ENCODE measurements around the gene WIPF1. TPM values are rescaled to one million over a fixed set of nuclear protein-coding genes. Genes with fewer than 3 reads are reported as not detected.

The WIPF1 gene
- total RNA-seq, 1 experiment from 2014 or later: 6.4 TPM

- TF ChIP-seq CREB1 (CRISPR knock-in tag; IDR thresholded peaks at IDR 0.05): no peak
- TF ChIP-seq ZNF512 (CRISPR knock-in tag; IDR thresholded peaks at IDR 0.05; ENCODE audit: borderline replicate concordance): no peak
- TF ChIP-seq TCF7 (CRISPR knock-in tag; IDR thresholded peaks at IDR 0.05; ENCODE audit: low read depth): no peak
- no peak for TF ChIP-seq NR2C2 (CRISPR knock-in tag; IDR thresholded peaks at IDR 0.05)
- TF ChIP-seq, protein P1, sequence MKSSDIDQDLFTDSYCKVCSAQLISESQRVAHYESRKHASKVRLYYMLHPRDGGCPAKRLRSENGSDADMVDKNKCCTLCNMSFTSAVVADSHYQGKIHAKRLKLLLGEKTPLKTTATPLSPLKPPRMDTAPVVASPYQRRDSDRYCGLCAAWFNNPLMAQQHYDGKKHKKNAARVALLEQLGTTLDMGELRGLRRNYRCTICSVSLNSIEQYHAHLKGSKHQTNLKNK (CRISPR knock-in tag; IDR thresholded peaks at IDR 0.05): no peak
- no peak for TF ChIP-seq NFE2L1 (CRISPR knock-in tag; IDR thresholded peaks at IDR 0.05)
- TF ChIP-seq, protein P2, sequence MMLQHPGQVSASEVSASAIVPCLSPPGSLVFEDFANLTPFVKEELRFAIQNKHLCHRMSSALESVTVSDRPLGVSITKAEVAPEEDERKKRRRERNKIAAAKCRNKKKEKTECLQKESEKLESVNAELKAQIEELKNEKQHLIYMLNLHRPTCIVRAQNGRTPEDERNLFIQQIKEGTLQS (CRISPR knock-in tag; conservative IDR thresholded peaks at IDR 0.05): no peak
Measured at GRCh38 chr2:174544156-174544555, 53.4 kb downstream of the WIPF1 start.

GRCh38 chr2:174540893-174541292 lies 56.7 kb downstream of the WIPF1 start:
- no peaks in the 10 kb centered on the region for H3K36me3 Mint-ChIP-seq
- H3K4me3 Mint-ChIP-seq: no peak overlapping the region
- ATAC-seq: no peak
- CTCF ChIA-PET: no interaction called here
- TF ChIP-seq SMAD4 (CRISPR knock-in tag; IDR thresholded peaks at IDR 0.05) (no peak), MXD4 (CRISPR knock-in tag; IDR thresholded peaks at IDR 0.05; ENCODE audit: borderline replicate concordance) (no peak), JAZF1 (CRISPR knock-in tag; IDR thresholded peaks at IDR 0.05) (no peak), GTF2I (CRISPR knock-in tag; conservative IDR thresholded peaks at IDR 0.05) (no peak), FOXJ3 (CRISPR knock-in tag; IDR thresholded peaks at IDR 0.05; ENCODE audit: borderline replicate concordance) (no peak), IRF2 (CRISPR knock-in tag; IDR thresholded peaks at IDR 0.05; ENCODE audit: borderline replicate concordance, low read depth) (no peak), ZNF317 (CRISPR knock-in tag; IDR thresholded peaks at IDR 0.05; ENCODE audit: borderline replicate concordance, low read depth) (no peak), NFATC4 (CRISPR knock-in tag; IDR thresholded peaks at IDR 0.05) (no peak), USF2 (CRISPR knock-in tag; IDR thresholded peaks at IDR 0.05) (no peak), SMAD3 (CRISPR knock-in tag; IDR thresholded peaks at IDR 0.05; ENCODE audit: borderline replicate concordance) (no peak), CBFB (CRISPR knock-in tag; IDR thresholded peaks at IDR 0.05; ENCODE audit: low read depth) (no peak), AR (CRISPR knock-in tag; IDR thresholded peaks at IDR 0.05) (no peak)
- TF ChIP-seq, protein P3, sequence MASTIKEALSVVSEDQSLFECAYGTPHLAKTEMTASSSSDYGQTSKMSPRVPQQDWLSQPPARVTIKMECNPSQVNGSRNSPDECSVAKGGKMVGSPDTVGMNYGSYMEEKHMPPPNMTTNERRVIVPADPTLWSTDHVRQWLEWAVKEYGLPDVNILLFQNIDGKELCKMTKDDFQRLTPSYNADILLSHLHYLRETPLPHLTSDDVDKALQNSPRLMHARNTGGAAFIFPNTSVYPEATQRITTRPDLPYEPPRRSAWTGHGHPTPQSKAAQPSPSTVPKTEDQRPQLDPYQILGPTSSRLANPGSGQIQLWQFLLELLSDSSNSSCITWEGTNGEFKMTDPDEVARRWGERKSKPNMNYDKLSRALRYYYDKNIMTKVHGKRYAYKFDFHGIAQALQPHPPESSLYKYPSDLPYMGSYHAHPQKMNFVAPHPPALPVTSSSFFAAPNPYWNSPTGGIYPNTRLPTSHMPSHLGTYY (CRISPR knock-in tag; IDR thresholded peaks at IDR 0.05): no peak
- TF ChIP-seq, protein P4, sequence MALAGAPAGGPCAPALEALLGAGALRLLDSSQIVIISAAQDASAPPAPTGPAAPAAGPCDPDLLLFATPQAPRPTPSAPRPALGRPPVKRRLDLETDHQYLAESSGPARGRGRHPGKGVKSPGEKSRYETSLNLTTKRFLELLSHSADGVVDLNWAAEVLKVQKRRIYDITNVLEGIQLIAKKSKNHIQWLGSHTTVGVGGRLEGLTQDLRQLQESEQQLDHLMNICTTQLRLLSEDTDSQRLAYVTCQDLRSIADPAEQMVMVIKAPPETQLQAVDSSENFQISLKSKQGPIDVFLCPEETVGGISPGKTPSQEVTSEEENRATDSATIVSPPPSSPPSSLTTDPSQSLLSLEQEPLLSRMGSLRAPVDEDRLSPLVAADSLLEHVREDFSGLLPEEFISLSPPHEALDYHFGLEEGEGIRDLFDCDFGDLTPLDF (CRISPR knock-in tag; IDR thresholded peaks at IDR 0.05): no peak
- DNase-seq (ENCODE audit: low spot score): no peak
- no peaks in the 10 kb centered on the region for H3K4me1 Mint-ChIP-seq
- no peak overlapping the region for H3K27ac Mint-ChIP-seq
- H3K9me3 Mint-ChIP-seq: peaks cover 4% of the 10 kb centered on the region; the same call in 1 of the 2 replicates
- POLR2A ChIA-PET: no interaction called here
- no peaks in the 10 kb centered on the region; the same call in 1 of the 2 replicates for H3K27me3 Mint-ChIP-seq (ENCODE audit: low read depth)

More at GRCh38 chr2:174544156-174544555, 53.4 kb downstream of the WIPF1 start:
- peaks cover 15% of the 10 kb centered on the region for H3K9me3 Mint-ChIP-seq
- no peak overlapping the region for H3K4me3 Mint-ChIP-seq
- H3K27ac Mint-ChIP-seq: no peak overlapping the region
- peaks cover 9% of the 10 kb centered on the region for H3K4me1 Mint-ChIP-seq
- no peak for ATAC-seq
- CTCF ChIA-PET: interaction anchor here (1.3 kb wide), 1 partner anchor 81 kb away, joined by 3 read pairs; no protein-coding TSS in a partner anchor
- no peaks in the 10 kb centered on the region; the same call in none of the 2 replicates for H3K27me3 Mint-ChIP-seq (ENCODE audit: low read depth)
- POLR2A ChIA-PET: no interaction called here
- H3K36me3 Mint-ChIP-seq: no peaks in the 10 kb centered on the region
- DNase-seq (ENCODE audit: low spot score): no peak

Measured in WTC11 (cell line).